Fibroblast of skin of right biceps (primary cell): ENCODE data around the gene CDK2AP2.
A peak's percentile ranks its signal among the peaks of the same experiment; 100 is the strongest.
"Not testable (repeated sequence)": the region's sequence is repeated elsewhere in the genome, so short reads cannot be mapped to it uniquely, and the experiment has no call there.

ENCODE experiments used
- DNase-seq: peaks from one replicate; pipeline ENCODE4 v3.0.0-alpha.2; 2013

Gene CDK2AP2

DNA sequence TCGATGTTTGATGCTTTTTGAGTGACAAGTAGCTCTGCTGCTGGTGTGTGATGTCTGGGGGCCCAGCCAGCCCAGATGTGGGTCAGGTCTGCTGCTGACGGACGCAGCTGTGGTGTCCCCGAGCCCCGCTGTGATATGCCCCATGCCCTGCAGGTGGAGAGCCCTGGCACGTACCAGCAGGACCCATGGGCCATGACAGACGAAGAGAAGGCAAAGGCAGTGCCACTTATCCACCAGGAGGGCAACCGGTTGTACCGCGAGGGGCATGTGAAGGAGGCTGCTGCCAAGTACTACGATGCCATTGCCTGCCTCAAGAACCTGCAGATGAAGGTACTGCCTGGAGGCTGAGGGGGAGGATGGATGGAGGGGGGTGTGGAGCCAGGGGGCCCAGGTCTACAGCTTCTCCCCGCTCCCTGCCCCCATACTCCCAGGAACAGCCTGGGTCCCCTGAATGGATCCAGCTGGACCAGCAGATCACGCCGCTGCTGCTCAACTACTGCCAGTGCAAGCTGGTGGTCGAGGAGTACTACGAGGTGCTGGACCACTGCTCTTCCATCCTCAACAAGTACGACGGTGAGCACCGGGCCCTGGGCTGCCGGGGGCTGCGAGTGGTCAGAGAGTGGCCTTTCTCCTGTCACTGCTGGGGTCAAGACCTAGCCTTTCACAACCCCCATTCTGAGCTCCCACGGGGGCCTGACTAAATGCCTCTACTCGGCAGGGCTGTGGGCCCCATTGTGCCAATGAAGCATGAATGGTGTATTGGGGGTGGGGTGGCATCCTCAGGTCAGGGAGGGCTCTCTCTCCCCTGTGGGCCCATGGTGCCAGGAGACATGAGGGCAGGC is 17.9 kb downstream of the CDK2AP2 start:
- DNase-seq: no peak

DNA sequence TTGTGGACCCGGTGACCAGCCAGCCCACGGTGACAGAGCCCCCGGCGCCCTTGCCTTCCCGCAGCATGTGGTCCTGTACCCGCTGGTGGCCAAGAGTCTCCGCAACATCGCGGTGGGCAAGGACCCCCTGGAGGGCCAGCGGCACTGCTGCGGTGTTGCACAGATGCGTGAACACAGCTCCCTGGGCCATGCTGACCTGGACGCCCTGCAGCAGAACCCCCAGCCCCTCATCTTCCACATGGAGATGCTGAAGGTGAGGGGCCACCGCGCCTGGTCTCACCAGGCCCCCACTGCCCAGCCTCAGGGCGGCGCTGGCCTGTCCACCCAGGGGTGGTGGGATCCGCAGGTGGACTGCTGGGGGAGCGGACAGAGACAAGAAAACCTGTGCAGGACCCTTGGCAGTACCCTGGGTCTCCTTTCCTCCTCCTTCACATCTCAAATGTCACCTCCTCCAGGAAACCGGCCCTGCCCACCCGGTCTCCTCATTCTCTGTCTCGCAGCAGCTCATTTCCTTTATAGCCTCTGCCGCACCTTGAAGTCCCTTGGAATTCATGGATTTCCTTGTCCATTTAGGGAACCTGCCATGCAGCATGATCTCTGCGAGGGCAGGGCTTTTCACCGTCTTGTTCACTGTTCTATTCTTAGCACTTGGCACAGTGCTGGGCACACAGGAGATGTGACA is 18.6 kb downstream of the CDK2AP2 start:
- no peak for DNase-seq

DNA sequence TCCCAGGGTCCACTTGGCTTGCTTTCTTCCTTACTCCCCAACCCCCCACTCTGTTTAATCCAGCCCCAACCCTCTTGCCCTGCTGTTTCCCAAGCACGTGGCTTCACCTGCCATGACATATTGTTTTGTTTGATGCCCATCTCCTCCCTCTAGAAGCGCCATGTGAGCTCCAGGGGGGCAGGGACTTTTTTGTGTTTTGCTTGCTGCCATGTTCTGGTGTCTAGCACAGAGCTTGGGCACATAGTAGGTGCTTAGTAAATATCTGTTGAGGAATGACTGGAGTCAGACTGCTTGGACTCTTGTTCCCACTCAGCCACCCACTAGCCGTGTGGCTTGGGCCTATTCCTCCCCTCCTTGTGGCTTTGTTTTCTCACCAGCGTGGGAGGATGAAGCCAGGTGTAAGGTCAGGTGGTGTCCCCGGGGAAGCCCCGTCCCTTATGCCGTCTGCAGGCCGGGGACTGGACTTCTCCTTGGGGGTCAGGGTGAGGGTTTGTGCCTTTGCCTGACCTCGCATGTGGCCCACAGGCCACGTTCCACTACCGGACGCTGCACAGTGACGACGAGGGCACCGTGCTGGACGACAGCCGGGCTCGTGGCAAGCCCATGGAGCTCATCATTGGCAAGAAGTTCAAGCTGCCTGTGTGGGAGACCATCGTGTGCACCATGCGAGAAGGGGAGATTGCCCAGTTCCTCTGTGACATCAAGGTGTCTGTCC is 21.3 kb downstream of the CDK2AP2 start:
- DNase-seq: no peak

DNA sequence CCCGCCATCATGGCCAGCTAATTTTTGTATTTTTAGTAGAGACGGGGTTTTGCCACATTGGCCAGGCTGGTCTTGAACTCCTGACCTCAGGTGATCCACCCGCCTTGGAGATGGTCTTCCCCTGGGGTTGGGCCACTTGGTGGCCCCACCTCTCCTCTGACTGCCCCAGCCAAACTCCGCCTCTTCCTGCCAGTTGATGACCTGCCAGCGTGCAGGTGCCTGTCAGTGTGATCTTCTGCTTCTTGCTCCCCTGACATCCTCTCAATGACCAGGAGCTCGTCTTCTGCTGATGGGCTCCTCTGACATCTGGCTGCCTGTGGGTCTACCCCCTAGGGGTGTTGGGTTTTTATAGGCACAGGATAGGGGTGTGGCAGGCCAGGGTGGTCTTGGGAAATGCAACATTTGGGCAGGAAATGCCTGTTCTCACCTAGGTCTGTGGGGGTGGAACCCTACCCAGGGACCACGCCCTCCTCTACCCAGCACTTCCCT is 22.0 kb downstream of the CDK2AP2 start:
- not testable (repeated sequence) for DNase-seq

DNA sequence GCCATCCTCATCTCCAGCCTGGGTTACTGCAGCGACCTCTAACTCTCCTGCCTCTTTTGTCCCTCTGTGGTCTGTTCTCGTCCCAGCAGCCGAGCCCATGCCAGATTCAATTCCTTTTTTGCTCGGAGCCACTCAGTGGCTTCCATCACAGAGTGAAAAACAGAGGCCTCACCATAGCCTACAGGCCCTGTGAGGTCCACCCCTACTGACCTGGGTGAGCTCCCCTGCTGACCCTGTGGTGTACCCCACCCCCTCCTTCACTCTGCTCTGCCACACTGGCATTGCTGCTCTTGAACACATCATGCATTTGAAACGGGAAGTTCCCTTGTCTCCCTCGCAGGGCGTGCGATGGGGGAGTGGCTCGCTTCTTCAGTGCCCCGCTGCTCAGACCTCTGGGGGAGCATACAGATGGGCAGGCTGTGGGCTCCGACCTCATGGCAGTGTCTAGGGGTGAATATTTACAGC is 23.1 kb downstream of the CDK2AP2 start:
- no peak for DNase-seq

DNA sequence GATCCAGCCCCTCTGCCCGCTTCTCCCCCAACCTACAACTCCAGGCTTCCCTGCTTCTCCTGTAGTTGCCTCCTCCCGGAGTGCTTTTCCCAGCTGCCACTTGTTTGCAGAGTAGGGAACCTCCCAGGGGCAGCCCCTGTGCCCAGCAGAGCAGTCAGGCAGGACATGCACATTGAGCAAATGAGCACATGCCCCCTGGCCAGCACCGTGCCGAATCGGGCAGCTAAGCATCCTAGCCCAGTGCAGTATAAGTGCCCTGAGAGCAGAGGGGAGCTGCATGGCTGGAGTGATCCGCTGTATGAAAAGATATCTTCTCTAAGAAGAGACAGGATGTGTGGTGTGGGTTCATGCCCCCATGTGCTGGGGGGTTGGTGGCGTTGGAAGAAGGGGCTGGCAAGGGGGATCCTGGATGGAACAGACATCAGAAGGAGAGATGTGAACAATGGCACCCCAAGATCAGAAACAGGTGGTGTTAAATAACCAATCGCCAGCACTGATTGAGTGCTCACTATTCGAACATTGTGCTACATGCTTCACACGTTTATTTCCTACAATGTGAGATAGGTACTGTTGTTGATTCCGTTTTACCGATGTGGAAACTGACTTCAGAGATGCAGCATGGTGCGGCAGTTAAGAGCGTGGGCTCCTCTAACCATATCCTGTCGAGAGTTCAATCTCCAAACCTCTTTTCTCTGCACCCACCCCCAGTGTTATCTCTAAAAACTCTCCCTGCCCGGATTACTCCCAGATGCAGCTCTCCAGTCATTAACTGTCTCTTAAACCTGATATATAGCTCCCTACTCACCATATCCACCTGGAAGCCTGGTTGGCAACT is 23.9 kb downstream of the CDK2AP2 start:
- DNase-seq: no peak

DNA sequence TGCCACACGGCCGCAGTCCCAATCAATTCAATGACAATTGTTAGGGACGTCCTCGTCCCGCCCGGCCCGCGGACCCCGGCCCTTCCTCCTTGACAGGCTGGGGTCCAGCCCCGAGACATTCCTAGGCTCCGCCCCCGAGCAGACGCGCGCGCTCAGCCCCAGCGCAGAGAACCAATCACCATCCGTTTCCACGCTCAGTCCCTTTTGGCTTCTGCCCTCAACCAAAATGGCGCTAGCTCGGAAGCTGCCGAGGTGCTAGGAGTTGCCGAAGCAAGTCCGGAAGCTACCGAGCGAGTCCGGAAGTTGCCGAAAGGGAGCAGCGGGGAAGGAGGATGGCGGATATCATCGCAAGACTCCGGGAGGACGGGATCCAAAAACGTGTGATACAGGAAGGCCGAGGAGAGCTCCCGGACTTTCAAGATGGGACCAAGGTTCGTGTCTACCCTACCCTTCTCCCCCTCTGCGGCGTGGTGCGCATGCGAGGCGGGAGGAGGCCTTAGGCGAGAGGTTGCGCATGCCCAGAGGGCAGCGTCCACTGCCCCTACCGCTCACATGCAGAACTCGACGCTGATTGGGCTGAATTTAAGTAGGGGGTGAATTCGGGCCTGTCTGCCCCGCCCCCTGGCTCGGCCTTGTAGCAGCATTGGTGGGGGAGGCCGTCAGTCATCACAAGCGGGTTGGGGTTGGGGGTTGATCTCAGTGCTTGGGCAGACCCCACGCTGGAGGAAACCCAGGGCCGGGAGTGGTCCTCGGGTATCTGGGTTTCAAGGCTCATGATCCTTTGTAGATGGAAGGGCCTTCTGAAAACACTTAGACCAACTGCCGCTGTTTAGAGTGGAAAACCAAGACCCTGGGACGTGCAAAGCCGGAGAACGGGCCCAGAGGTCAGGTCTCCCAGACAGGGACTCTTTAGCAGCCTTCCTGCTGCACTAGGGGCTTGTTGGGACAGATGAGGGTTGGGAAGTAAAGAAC is 24.8 kb downstream of the CDK2AP2 start, which contains the start of gene AIP:
Gene AIP, plus strand, starts transcription at position 200 of the 972 bp plus-strand sequence. Its CDS starts 133 bp downstream, at position 333.
- peak; percentile 98 for DNase-seq

DNA sequence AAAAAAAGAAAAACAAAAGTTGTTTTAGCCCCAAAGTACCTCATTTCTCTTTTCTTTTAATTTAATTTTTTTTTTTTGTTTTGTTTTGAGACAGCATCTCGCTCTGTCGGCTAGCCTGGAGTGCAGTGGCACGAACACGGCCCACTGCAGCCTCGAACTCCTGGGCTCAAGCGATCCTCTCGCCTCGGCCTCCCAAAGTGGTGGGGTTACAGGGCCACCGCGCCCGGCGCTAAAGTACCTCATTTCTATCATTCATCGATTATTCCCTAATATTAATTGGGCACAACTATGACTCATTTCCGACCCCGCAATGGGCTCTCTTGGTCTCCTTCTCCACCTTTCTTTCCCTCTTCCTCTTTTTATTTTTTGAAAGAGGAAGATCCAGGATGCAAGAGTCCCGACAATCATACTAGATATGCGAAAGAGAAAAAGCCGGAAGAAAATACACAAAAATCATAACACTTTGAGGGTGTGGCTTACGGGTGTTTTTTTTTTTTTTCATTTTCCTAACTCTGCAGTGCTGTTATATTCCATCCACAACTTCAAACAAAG is 25.6 kb downstream of the CDK2AP2 start:
- no peak for DNase-seq

DNA sequence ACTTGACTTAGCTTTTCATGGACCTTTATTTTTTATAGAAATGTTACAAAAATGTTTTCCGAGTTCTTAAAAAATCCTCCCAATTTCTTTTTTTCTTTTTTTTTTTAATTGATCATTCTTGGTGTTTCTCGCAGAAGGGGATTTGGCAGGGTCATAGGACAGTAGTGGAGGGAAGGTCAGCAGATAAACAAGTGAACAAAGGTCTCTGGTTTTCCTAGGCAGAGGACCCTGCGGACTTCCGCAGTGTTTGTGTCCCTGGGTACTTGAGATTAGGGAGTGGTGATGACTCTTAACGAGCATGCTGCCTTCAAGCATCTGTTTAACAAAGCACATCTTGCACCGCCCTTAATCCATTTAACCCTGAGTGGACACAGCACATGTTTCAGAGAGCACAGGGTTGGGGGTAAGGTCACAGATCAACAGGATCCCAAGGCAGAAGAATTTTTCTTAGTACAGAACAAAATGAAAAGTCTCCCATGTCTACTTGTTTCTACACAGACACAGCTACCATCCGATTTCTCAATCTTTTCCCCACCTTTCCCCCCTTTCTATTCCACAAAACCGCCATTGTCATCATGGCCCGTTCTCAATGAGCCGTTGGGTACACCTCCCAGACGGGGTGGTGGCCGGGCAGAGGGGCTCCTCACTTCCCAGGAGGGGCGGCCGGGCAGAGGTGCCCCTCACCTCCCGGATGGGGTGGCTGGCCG is 30.5 kb downstream of the CDK2AP2 start:
- not testable (repeated sequence) for DNase-seq

DNA sequence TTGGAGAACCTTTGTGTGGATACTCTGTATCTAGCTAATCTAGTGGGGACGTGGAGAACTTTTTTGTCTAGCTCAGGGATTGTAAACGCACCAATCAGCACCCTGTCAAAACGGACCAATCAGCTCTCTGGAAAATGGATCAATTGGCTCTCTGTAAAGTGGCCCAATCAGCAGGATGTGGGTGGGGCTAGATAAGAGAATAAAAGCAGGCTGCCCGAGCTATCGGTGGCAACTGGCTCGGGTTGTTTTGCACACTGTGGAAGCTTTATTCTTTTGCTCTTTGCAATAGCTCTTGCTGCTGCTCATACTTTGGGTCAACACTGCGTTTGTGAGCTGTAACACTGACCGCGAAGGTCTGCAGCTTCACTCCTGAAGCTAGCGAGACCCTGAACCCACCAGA is 31.3 kb downstream of the CDK2AP2 start:
- not testable (repeated sequence) for DNase-seq

DNA sequence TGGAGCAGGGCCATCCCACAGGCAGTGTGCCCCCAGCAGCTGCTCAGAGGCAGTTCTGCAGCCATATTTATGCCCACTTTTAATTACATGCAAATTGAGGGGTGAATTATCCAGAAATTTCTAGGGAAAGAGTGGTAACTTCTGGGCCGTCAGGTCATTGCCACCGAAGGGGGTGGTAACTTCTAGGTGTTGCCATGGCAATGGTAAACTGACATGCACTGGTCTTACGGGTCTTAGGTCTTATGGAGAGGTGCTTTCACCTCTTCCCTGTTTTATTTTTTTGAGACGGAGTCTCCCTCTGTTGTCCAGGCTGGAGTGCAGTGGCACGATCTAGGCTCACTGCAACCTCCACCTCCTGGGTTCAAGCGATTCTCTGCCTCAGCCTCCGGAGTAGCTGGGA is 35.1 kb downstream of the CDK2AP2 start:
- no peak for DNase-seq

DNA sequence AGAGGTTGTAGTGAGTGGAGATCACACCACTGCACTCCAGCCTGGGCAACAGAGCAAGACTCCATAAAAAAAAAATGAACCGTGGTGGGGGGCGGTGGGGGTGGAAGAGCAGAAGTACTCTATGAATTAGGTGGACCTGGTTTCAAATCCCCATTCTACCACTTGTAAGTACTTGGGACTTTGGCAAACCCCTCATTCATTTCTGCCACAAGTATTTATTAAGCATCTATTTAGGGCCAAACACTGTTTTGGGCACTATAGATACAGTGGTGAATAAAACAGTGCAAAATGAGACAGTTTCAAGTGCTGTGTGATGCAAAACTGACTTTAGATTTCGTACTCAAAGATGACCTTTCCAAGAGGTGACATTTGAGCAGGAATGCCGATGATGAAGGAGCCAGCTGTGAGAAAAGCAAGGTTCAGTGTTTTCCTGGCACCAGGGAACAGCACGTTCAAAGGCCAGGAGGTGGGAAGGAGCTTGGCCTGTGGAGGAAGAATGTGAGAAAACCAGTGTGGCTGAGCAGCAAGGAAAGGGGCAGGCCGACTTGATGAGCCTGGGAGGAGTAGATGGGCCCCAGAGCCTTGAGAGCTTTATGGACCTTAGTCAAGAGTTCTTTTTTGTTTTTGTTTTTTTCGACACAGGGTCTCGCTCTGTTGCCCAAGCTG is 37.5 kb downstream of the CDK2AP2 start:
- DNase-seq: no peak

DNA sequence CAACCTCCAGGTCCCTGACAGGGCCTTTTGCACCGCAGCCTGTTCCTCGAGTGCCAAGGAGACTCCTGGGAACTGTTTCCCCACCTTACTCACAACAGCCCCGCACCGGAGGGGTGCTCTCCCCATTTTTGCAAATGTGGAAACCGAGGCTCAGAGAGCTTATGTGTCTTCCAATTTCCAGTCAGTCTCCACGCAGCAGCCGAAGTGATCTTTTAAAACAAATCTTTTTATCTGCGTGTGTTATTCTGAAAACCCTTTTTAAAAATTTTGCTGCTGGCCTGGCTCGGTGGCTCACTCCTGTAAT is 38.5 kb downstream of the CDK2AP2 start:
- no peak for DNase-seq

DNA sequence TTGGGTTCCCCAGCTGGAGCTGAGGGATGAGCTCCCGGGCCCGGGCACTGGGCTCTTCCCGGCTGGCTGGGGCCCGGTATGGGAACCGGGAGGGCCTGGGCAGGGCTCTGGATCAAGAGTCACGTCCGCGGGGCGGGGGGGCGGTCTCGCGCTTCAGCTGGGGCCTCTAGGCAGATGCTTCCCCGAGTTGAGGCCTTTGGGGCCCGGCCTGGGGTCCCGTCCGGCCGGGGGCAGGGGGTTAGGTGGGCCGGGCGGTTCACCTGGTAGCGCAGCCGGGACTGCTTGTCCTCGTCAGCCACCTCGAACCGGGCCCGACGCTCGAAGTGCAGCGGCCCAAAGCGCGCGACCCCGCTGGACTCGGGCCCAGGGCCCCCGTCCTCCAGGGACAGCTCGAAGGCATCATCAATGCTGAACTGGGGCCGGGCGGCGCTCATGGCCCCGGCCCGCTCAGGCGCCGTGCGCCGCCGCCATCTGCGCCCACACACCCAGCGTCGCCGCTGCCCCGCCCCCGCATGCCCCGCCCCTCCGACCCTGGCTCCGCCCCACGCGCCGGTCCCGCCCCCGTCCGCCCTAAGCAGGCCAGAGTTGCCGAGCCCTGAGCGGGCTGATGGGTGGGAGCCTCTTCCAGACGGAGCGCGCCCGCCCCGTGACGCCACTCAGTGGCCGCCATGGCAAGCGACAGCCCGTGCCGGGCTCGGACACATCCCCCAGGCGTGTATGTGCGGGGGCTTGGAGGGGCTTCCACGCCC is 39.0 kb downstream of the CDK2AP2 start, which contains the start of gene TMEM134:
Gene TMEM134, minus strand, starts transcription at position 493 of the 749 bp plus-strand sequence. Its CDS starts 59 bp downstream, at position 434.
- DNase-seq: peak; percentile 93

DNA sequence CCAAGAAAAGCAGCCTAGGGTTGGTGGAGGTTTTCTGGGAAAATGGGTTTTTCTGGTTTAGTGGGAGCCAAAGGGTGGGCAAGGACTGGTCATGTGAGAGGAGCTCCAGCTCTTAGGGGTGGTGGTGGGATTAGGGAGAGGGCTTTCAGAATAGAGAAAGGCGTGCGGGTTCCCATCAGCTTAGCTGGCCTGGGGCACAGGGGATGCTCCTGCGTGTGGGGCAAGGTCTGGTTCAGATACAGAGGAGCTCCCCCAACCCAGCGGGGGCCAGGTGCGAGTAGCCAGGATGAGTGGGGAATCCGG is 39.6 kb downstream of the CDK2AP2 start:
- no peak for DNase-seq

DNA sequence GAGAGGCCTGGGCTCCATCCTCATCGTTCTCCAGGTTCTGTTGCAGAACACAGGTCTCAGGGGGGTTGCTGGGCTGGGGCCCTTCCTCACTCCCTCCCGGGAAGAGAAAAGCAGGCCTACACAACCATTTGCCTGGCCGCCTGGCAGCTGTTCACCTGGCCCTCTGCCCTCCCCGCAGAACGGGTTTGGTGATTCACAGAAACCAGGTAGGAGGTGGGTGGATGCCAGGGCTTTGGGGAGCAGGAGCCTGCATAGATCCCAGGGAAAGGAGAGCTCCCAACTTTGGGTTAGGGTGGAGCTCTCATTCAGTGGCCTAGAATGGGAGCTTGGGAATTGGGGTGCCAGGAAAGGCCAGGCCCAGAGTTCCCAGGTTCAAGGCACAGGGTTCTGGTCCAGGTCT is 39.9 kb downstream of the CDK2AP2 start:
- no peak for DNase-seq

DNA sequence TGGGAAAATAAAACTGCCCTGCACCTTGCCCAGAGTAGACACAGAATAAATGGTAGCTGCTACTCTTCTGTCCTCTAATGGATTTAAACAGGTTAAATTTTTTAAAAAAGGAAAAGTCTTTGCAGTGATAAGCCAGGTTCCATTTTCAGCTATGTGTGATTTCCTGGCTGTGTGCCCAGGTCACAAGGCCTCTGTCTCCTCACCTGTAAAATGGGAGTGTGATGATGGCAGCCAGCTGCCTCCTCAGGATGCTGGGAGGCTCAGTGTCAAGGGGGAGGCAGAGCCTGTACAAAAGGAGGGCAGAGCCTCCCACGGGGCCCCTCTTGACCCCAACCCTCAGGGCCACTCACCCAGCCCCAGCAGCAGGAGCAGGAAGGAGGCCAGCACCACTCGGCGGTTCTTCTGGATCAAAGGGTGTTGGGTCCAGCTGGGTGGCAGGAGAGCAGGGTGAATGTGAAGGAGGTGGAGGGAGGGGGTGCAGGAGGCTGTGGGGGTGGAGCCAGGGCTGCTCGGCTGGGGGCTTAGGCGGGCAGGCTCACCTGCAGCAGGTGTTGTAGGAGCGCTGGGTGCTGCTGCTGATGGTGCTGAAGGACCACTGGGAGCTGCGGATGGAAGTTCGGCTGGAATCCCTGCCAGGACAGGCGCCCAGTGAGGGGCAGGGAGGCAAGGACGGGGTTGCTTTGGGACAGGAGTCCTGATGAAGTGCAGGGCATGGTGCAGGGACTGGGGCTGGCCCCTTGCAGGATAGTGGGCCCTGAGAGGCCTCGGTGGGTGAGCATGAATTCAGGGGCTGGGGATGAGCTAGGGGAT is 40.8 kb downstream of the CDK2AP2 start:
- no peak for DNase-seq

DNA sequence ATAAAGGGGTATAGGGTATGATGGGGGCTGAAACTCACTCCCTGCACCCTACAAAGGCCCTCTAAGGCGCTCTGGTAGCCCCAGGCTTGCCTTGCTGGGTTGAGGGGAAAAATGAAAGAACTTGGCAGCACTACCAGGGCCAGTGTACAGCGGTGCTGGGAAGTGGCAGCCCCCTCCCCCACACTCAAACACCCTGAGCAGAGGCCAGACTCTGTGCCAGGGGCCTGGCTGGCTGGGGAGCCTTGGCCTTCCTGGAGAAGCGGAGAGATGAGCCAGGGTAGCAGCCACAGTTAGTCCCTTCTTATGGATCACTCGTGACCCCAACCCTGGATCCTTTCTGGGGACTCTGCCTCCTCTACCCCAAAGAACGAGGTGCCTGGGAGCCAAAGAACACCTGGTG is 41.6 kb downstream of the CDK2AP2 start:
- no peak for DNase-seq
